Fibroblast of lung (primary cell): ENCODE measurements around the gene CCDC69. TPM values are rescaled to one million over a fixed set of nuclear protein-coding genes. Genes with fewer than 3 reads are reported as not detected.

Source experiments
- DNase-seq, 2 donors: peaks; one replicate each; pipeline versions ENCODE4 v3.0.0 to v3.0.0-alpha.2; 2010; ENCODE audit warnings: low read depth in 2 of 2
- H2AFZ ChIP-seq: 2 replicates; pipeline ENCODE4 v1.5.1; 2012; ENCODE audit warnings: low read length, control low read depth, inconsistent platforms
- H3K27ac ChIP-seq: 2 replicates; pipeline ENCODE4 v1.5.1; 2011; ENCODE audit warnings: low read length, control low read depth; ENCODE audit not compliant: insufficient read depth
- H3K27me3 ChIP-seq: 2 replicates; pipeline ENCODE4 v1.5.1; 2011; ENCODE audit warnings: mild to moderate bottlenecking, low read length; ENCODE audit not compliant: control insufficient read depth, insufficient read depth
- H3K36me3 ChIP-seq: 2 replicates; pipeline ENCODE4 v1.5.1; 2011; ENCODE audit warnings: low read length; ENCODE audit not compliant: control insufficient read depth, insufficient read depth
- H3K4me1 ChIP-seq: 2 replicates; pipeline ENCODE4 v1.5.1; 2011; ENCODE audit warnings: low read length; ENCODE audit not compliant: control insufficient read depth, insufficient read depth; ENCODE audit errors: extremely low read depth
- H3K4me2 ChIP-seq: 2 replicates; pipeline ENCODE4 v1.5.1; 2011; ENCODE audit warnings: low read length, control low read depth; ENCODE audit not compliant: insufficient read depth; ENCODE audit errors: extremely low read depth
- H3K4me3 ChIP-seq, 4 experiments: fragments of 200-600 bp in 1 of 4; sonication (generic) in 1 of 4; replicated peaks in 1 of 4; 2 replicates each; pipeline ENCODE4 v1.5.1; 2011 to 2016; ENCODE audit warnings: low read length in 4 of 4, low read depth in 3 of 4, mild to moderate bottlenecking in 3 of 4, control low read depth in 2 of 4, inconsistent platforms in 1 of 4, mixed read lengths in 1 of 4; ENCODE audit not compliant: insufficient read depth in 1 of 4; ENCODE audit errors: control extremely low read depth in 1 of 4
- H3K79me2 ChIP-seq: 2 replicates; pipeline ENCODE4 v1.5.1; 2012; ENCODE audit warnings: mild to moderate bottlenecking, low read length, inconsistent platforms; ENCODE audit not compliant: control insufficient read depth, insufficient read depth
- H3K9ac ChIP-seq: 2 replicates; pipeline ENCODE4 v1.5.1; 2011; ENCODE audit warnings: mild to moderate bottlenecking, low read length, control low read depth; ENCODE audit not compliant: insufficient read depth
- H3K9me3 ChIP-seq: 2 replicates; pipeline ENCODE4 v1.5.1; 2012; ENCODE audit warnings: low read depth, low read length; ENCODE audit not compliant: control insufficient read depth, insufficient read depth
- H4K20me1 ChIP-seq: 2 replicates; pipeline ENCODE4 v1.5.1; 2011; ENCODE audit warnings: low read length; ENCODE audit not compliant: control insufficient read depth, insufficient read depth; ENCODE audit errors: extremely low read depth
- EZH2 ChIP-seq: IDR thresholded peaks from 2 replicates; pipeline ENCODE4 v1.5.1; 2012; ENCODE audit warnings: low read length, control low read depth, mild to moderate bottlenecking; ENCODE audit errors: missing control alignments
- polyA plus RNA-seq, 2 donors: library from polyadenylated mRNA; depleted of rRNA in 1 of 2; stranded (reverse) in 1 of 2; unstranded in 1 of 2; fragments of >200 nt; gene quantifications; 2 replicates each; pipeline ENCODE4 v1.2.1, GENCODE V29; 2011 to 2012; ENCODE audit warnings: missing spikeins in 1 of 2
- total RNA-seq: library from RNA; depleted of rRNA; stranded (reverse); fragments of >200 nt; gene quantifications from 2 replicates; pipeline ENCODE4 v1.2.1, GENCODE V29; 2014
- TF ChIP-seq, protein P1 (sequence below), 2 donors: IDR thresholded peaks in 1 of 2; conservative IDR thresholded peaks in 1 of 2; 1 replicate in 1 of 2; 2 replicates in 1 of 2; pipeline ENCODE4 v1.5.1; 2011 to 2012; ENCODE audit warnings: low read length in 2 of 2, control low read depth in 1 of 2, inconsistent platforms in 1 of 2, low read depth in 1 of 2, mild to moderate bottlenecking in 1 of 2

The CCDC69 gene
- total and polyA plus RNA-seq, 2 donors (not counting 1 experiment from before 2014, with no cell fraction given) = 1.5 to 4.0 TPM

DNA sequence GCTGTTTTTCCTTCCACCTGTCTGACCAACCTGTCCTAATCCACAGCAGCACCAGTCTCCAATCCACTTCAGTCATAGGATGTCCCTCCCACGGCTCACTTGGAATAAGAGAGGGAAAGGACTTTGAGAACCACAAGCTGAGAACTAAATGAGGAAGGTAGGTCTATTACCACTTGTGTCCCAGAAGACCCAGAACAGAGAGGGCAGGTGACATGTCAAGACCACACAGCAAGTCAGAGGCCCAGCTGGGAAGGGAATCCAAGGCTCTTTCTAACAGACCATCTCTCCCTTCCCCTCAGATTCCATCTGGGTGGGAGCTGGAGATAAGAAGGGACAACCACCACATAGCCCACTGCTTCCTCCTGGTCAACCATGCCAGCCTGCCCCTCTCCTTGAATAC, 81.0 kb downstream of the CCDC69 start:
- H3K79me2 ChIP-seq = peaks cover 82% of the 10 kb centered on the region

DNA sequence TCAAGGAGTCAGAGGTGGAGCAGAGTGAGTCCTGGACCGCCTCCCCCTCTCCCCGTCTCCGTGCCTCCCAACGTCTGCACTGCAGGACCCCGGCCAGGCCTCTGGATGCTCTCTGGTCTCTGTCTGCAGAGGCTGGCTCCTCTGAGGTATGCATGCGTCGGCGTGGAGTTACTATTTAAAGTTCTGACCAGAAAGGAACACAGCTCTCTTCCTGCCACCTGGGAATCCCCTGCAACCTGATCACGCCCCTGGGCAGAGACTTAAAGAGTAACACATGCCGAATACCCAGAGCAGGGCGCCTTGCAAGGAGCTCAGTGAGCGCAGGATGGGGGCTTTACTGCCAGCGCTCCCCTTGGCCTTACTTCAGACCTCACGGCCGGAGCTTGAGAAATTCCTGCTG, 82.4 kb downstream of the CCDC69 start:
- Histone ChIP-seq H2AFZ (no peak overlapping the region), H4K20me1 (peaks cover 7% of the 10 kb centered on the region), H3K9me3 (no peaks in the 10 kb centered on the region), H3K79me2 (peaks cover 68% of the 10 kb centered on the region), H3K9ac (no peak overlapping the region), H3K27me3 (no peaks in the 10 kb centered on the region), H3K27ac (no peak overlapping the region), H3K4me1 (peaks cover 7% of the 10 kb centered on the region), H3K36me3 (peaks cover 32% of the 10 kb centered on the region), H3K4me3 (no peak overlapping the region), H3K4me2 (peak overlapping the region; percentile 46)
- peak in 1 of 2 donors; percentile 47 for DNase-seq
- no peak for TF ChIP-seq EZH2
- TF ChIP-seq, protein P1, sequence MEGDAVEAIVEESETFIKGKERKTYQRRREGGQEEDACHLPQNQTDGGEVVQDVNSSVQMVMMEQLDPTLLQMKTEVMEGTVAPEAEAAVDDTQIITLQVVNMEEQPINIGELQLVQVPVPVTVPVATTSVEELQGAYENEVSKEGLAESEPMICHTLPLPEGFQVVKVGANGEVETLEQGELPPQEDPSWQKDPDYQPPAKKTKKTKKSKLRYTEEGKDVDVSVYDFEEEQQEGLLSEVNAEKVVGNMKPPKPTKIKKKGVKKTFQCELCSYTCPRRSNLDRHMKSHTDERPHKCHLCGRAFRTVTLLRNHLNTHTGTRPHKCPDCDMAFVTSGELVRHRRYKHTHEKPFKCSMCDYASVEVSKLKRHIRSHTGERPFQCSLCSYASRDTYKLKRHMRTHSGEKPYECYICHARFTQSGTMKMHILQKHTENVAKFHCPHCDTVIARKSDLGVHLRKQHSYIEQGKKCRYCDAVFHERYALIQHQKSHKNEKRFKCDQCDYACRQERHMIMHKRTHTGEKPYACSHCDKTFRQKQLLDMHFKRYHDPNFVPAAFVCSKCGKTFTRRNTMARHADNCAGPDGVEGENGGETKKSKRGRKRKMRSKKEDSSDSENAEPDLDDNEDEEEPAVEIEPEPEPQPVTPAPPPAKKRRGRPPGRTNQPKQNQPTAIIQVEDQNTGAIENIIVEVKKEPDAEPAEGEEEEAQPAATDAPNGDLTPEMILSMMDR (conservative IDR thresholded peaks at IDR 0.05 in 1 of 2, IDR thresholded peaks at IDR 0.05 in 1 of 2; ENCODE audit: low read depth in 1 of 2, low read length in 2 of 2) = no peak

More for the DNA sequence above, 81.0 kb downstream of the CCDC69 start:
- no peak overlapping the region for H2AFZ ChIP-seq
- H3K4me1 ChIP-seq = peaks cover 7% of the 10 kb centered on the region
- H4K20me1 ChIP-seq = peaks cover 7% of the 10 kb centered on the region
- no peak overlapping the region for H3K4me3 ChIP-seq
- H3K9me3 ChIP-seq = no peaks in the 10 kb centered on the region
- no peak overlapping the region for H3K4me2 ChIP-seq
- H3K9ac ChIP-seq = no peak overlapping the region
- H3K36me3 ChIP-seq = peaks cover 26% of the 10 kb centered on the region
- TF ChIP-seq, protein P1 (conservative IDR thresholded peaks at IDR 0.05 in 1 of 2, IDR thresholded peaks at IDR 0.05 in 1 of 2; ENCODE audit: low read depth in 1 of 2, low read length in 2 of 2) = no peak
- TF ChIP-seq EZH2 = no peak
- no peaks in the 10 kb centered on the region for H3K27me3 ChIP-seq
- no peak overlapping the region for H3K27ac ChIP-seq
- no peak for DNase-seq

DNA sequence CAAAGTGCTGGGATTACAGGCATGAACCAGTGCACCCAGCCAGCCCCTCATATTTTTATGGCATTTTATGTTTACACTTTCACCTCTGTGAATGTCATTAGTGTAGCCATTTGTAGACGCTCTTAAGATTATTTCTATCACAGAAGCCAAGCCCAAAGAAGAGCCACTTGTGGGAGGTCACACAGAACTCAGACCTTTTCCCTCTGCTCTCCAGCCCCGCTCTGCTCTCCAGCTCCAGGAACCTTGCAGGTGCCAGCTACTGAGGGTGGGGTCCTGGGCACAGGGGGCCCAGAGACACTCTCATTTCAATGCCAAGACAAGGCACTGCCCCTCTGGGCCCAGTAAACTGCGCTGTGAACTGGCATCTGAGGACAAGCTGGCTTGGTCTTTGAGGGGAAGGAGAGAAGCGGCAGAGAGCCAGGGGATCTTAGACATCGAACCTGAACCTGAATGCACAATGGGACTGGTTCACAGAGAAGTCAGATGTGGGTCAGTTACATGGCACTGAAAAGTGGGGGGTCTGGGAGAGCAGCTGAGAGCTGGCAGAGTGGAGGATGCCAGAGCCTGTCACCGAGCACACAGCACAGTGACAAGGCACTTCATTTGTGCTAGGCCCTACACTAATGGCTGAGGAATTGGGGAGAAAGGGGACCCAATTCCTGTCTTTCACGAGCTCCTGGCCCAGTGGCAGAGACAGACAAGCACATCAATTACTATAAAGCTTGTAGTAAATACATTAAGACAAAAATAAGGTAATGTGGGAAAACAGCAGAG, 83.0 kb downstream of the CCDC69 start:
- H3K9me3 ChIP-seq = no peaks in the 10 kb centered on the region
- H2AFZ ChIP-seq = no peak overlapping the region
- H3K9ac ChIP-seq = no peak overlapping the region
- peaks cover 7% of the 10 kb centered on the region for H4K20me1 ChIP-seq
- H3K79me2 ChIP-seq = peaks cover 61% of the 10 kb centered on the region
- no peak overlapping the region for H3K4me3 ChIP-seq
- H3K4me2 ChIP-seq = no peak overlapping the region
- TF ChIP-seq EZH2 = no peak
- TF ChIP-seq, protein P1 (conservative IDR thresholded peaks at IDR 0.05 in 1 of 2, IDR thresholded peaks at IDR 0.05 in 1 of 2; ENCODE audit: low read depth in 1 of 2, low read length in 2 of 2) = no peak
- H3K4me1 ChIP-seq = peaks cover 7% of the 10 kb centered on the region
- H3K27me3 ChIP-seq = no peaks in the 10 kb centered on the region
- peaks cover 37% of the 10 kb centered on the region for H3K36me3 ChIP-seq
- DNase-seq = no peak
- no peak overlapping the region for H3K27ac ChIP-seq
